Measurements from ENCODE around the gene SNX33.

DNA sequence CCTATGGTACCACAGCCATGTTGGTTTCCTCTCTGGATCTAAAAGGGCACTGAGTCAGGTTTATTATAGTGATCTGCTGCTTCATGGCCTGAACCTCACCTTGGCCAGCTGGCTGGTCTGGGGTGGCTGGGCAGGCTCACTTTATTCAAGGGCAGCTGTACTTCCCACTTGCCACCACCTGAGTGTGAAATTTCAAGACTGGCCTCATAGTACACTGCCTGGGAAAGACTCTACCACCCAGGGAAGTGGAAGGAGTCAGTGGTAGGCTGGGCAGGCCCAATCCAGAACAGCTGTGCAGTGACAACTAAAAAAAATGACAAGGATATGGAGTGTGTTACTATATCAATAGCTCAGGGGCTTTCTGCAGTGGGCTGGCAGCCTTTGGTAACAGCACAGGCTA lies 30.9 kb upstream of the SNX33 start:
- TF ChIP-seq, protein P1, sequence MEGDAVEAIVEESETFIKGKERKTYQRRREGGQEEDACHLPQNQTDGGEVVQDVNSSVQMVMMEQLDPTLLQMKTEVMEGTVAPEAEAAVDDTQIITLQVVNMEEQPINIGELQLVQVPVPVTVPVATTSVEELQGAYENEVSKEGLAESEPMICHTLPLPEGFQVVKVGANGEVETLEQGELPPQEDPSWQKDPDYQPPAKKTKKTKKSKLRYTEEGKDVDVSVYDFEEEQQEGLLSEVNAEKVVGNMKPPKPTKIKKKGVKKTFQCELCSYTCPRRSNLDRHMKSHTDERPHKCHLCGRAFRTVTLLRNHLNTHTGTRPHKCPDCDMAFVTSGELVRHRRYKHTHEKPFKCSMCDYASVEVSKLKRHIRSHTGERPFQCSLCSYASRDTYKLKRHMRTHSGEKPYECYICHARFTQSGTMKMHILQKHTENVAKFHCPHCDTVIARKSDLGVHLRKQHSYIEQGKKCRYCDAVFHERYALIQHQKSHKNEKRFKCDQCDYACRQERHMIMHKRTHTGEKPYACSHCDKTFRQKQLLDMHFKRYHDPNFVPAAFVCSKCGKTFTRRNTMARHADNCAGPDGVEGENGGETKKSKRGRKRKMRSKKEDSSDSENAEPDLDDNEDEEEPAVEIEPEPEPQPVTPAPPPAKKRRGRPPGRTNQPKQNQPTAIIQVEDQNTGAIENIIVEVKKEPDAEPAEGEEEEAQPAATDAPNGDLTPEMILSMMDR (IDR thresholded peaks at IDR 0.05): no peak
- TF ChIP-seq EZH2 (IDR thresholded peaks at IDR 0.05; ENCODE audit: borderline replicate concordance, insufficient read depth, low read depth, low read length, poor library complexity, severe bottlenecking): no peak
